HEK293 (cell line): ENCODE data around the gene CHD1L.

Experiments
- CTCF ChIA-PET: fragments of 350-600 bp; formaldehyde crosslinking; extraction: SDS; loops from one replicate; lab custom pipeline; 2021; ENCODE audit warnings: antibody characterized with exemption; lab: Yijun Ruan, JAX
- POLR2A ChIA-PET: fragments of 300-600 bp; formaldehyde crosslinking; extraction: SDS; loops from one replicate; lab custom pipeline; 2020; ENCODE audit warnings: antibody characterized with exemption, inconsistent platforms; lab: Yijun Ruan, JAX
- H3K27ac ChIP-seq: fragments of 200-500 bp; sonication (Bioruptor generic); 2 replicates; pipeline ENCODE4 v1.5.1; 2014; ENCODE audit warnings: low read depth, low read length, control low read depth, inconsistent platforms; ENCODE audit errors: extremely low read depth
- H3K36me3 ChIP-seq, 2 experiments: fragments of 200-500 bp in 1 of 2; sonication (Bioruptor generic) in 1 of 2; 1 replicate in 1 of 2; 2 replicates in 1 of 2; pipeline ENCODE4 v1.5.1; 2014 to 2017; ENCODE audit warnings: inconsistent platforms in 2 of 2, low read length in 2 of 2; ENCODE audit not compliant: control insufficient read depth in 2 of 2, insufficient read depth in 1 of 2
- H3K4me1 ChIP-seq: fragments of 200-500 bp; sonication (Bioruptor generic); 2 replicates; pipeline ENCODE4 v1.5.1; 2014; ENCODE audit warnings: mild to moderate bottlenecking, low read length, inconsistent platforms; ENCODE audit not compliant: control insufficient read depth, insufficient read depth
- H3K4me3 ChIP-seq: 2 replicates; pipeline ENCODE4 v1.5.1; 2011; ENCODE audit warnings: low read depth, mild to moderate bottlenecking, control low read depth, low read length, moderate library complexity
- H3K9me3 ChIP-seq: fragments of 200-500 bp; sonication (Bioruptor generic); 2 replicates; pipeline ENCODE4 v1.5.1; 2014; ENCODE audit warnings: low read depth, low read length, inconsistent platforms; ENCODE audit not compliant: control insufficient read depth, insufficient read depth
- GLI2 ChIP-seq: fragments of 450-650 bp; formaldehyde crosslinking; IDR thresholded peaks from 2 replicates; pipeline ENCODE4; 2017; ENCODE audit warnings: missing biosample characterization, missing genetic modification characterization, low read depth, borderline replicate concordance
- SETDB1 ChIP-seq: IDR thresholded peaks from one replicate; pipeline ENCODE4 v1.6.1; 2017; ENCODE audit warnings: mild to moderate bottlenecking, low read length, moderate library complexity, mixed read lengths; ENCODE audit not compliant: insufficient read length
- TRIM28 ChIP-seq: IDR thresholded peaks from 2 replicates; pipeline ENCODE4 v1.6.1; 2011; ENCODE audit warnings: low read length, control low read depth, borderline replicate concordance
- ZBTB20 ChIP-seq: fragments of 450-650 bp; formaldehyde crosslinking; IDR thresholded peaks from 2 replicates; pipeline ENCODE4 v1.5.1; 2016; ENCODE audit warnings: missing biosample characterization, missing genetic modification characterization
- ZFP41 ChIP-seq: fragments of 450-650 bp; formaldehyde crosslinking; IDR thresholded peaks from 2 replicates; pipeline ENCODE4 v1.5.1; 2016; ENCODE audit warnings: missing biosample characterization, missing genetic modification characterization, borderline replicate concordance
- ZNF132 ChIP-seq: fragments of 450-650 bp; formaldehyde crosslinking; IDR thresholded peaks from 2 replicates; pipeline ENCODE4 v1.5.1; 2017; ENCODE audit warnings: missing biosample characterization, missing genetic modification characterization, borderline replicate concordance
- ZNF155 ChIP-seq: fragments of 450-650 bp; formaldehyde crosslinking; IDR thresholded peaks from 2 replicates; pipeline ENCODE4 v1.5.1; 2016; ENCODE audit warnings: missing biosample characterization, missing genetic modification characterization
- ZNF223 ChIP-seq: fragments of 450-650 bp; formaldehyde crosslinking; IDR thresholded peaks from 2 replicates; pipeline ENCODE4 v1.5.1; 2016; ENCODE audit warnings: missing biosample characterization, missing genetic modification characterization
- ZNF274 ChIP-seq, 2 experiments: fragments of 200-500 bp in 1 of 2; fragments of 450-650 bp in 1 of 2; sonication (Bioruptor generic) in 1 of 2; formaldehyde crosslinking in 1 of 2; IDR thresholded peaks; 2 replicates each; pipeline versions ENCODE4 v1.5.1 to v1.6.1; 2014 to 2016; ENCODE audit warnings: borderline replicate concordance in 1 of 2, inconsistent platforms in 1 of 2, low read length in 1 of 2, missing biosample characterization in 1 of 2, missing genetic modification characterization in 1 of 2
- ZNF37A ChIP-seq: fragments of 450-650 bp; IDR thresholded peaks from 2 replicates; pipeline ENCODE4 v1.5.1; 2018; ENCODE audit warnings: missing biosample characterization, missing genetic modification characterization
- ZNF48 ChIP-seq: fragments of 450-650 bp; formaldehyde crosslinking; IDR thresholded peaks from 2 replicates; pipeline ENCODE4 v1.5.1; 2016; ENCODE audit warnings: missing biosample characterization, missing genetic modification characterization
- ZNF561 ChIP-seq: fragments of 450-650 bp; IDR thresholded peaks from 2 replicates; pipeline ENCODE4 v1.5.1; 2018; ENCODE audit warnings: missing biosample characterization, missing genetic modification characterization, borderline replicate concordance
- ZNF585B ChIP-seq: fragments of 450-650 bp; formaldehyde crosslinking; IDR thresholded peaks from 2 replicates; pipeline ENCODE4 v1.5.1; 2016; ENCODE audit warnings: missing biosample characterization, missing genetic modification characterization
- ZNF654 ChIP-seq: fragments of 450-650 bp; formaldehyde crosslinking; IDR thresholded peaks from 2 replicates; pipeline ENCODE4 v1.5.1; 2016; ENCODE audit warnings: low read depth, missing biosample characterization, missing genetic modification characterization
- TF ChIP-seq, protein P1 (sequence below): fragments of 450-650 bp; formaldehyde crosslinking; IDR thresholded peaks from 2 replicates; pipeline ENCODE4 v1.5.1; 2017; ENCODE audit warnings: missing biosample characterization, mild to moderate bottlenecking, missing genetic modification characterization, moderate library complexity
- TF ChIP-seq, protein P2 (sequence below): fragments of 450-650 bp; formaldehyde crosslinking; IDR thresholded peaks from 2 replicates; pipeline ENCODE4 v1.5.1; 2016; ENCODE audit warnings: missing biosample characterization, missing genetic modification characterization
- TF ChIP-seq, protein P3 (sequence below): fragments of 450-650 bp; formaldehyde crosslinking; IDR thresholded peaks from 2 replicates; pipeline ENCODE4 v1.5.1; 2016; ENCODE audit warnings: missing biosample characterization, missing genetic modification characterization
- TF ChIP-seq, protein P4 (sequence below): fragments of 450-650 bp; formaldehyde crosslinking; IDR thresholded peaks from 2 replicates; pipeline ENCODE4 v1.5.1; 2016; ENCODE audit warnings: missing biosample characterization, missing genetic modification characterization, borderline replicate concordance
- TF ChIP-seq, protein P5 (sequence below): sonication (generic); formaldehyde crosslinking; IDR thresholded peaks from 2 replicates; pipeline ENCODE4 v1.8.1; 2022; ENCODE audit warnings: mild to moderate bottlenecking, moderate library complexity, missing genetic modification reagents

Gene CHD1L

DNA sequence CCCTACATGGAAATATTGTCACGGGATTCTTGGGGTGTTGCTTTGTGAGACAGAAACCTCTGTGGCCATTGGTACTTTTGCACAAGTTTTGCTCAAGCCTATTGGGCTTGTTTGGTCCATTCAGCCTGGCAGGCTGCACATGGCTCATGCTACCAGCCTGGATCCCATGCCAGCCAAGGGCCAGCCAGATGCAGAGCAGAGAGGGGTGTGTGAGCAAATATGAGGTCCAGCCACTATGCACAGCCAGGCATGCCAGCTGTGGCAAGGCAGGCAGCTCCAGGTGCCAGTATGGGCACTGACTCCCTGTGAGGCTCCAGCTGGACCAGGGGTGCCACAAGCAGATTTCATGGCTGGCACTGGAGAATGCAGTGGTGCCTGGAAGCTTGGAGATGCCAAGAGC is 6.7 kb upstream of the CHD1L start:
- no peak overlapping the region for H3K4me3 ChIP-seq
- POLR2A ChIA-PET, result no interaction called here
- CTCF ChIA-PET, result no interaction called here
- H3K9me3 ChIP-seq, result no peaks in the 10 kb centered on the region
- TF ChIP-seq, protein P1, sequence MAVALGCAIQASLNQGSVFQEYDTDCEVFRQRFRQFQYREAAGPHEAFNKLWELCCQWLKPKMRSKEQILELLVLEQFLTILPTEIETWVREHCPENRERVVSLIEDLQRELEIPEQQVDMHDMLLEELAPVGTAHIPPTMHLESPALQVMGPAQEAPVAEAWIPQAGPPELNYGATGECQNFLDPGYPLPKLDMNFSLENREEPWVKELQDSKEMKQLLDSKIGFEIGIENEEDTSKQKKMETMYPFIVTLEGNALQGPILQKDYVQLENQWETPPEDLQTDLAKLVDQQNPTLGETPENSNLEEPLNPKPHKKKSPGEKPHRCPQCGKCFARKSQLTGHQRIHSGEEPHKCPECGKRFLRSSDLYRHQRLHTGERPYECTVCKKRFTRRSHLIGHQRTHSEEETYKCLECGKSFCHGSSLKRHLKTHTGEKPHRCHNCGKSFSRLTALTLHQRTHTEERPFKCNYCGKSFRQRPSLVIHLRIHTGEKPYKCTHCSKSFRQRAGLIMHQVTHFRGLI (tag by site-specific recombination), result no peak
- TF ChIP-seq ZNF585B (tag by site-specific recombination) (no peak), ZNF223 (no peak), ZNF654 (tag by site-specific recombination) (no peak), ZNF155 (tag by site-specific recombination) (no peak), ZNF132 (tag by site-specific recombination) (no peak), GLI2 (tag by site-specific recombination) (no peak), ZFP41 (tag by site-specific recombination) (no peak), ZNF561 (tag by site-specific recombination) (no peak), ZNF48 (tag by site-specific recombination) (no peak), ZNF37A (tag by site-specific recombination) (no peak)
- TF ChIP-seq, protein P2, sequence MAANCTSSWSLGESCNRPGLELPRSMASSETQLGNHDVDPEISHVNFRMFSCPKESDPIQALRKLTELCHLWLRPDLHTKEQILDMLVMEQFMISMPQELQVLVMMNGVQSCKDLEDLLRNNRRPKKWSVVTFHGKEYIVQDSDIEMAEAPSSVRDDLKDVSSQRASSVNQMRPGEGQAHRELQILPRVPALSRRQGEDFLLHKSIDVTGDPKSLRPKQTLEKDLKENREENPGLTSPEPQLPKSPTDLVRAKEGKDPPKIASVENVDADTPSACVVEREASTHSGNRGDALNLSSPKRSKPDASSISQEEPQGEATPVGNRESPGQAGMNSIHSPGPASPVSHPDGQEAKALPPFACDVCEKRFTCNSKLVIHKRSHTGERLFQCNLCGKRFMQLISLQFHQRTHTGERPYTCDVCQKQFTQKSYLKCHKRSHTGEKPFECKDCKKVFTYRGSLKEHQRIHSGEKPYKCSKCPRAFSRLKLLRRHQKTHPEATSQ (tag by site-specific recombination), result no peak
- TF ChIP-seq, protein P3, sequence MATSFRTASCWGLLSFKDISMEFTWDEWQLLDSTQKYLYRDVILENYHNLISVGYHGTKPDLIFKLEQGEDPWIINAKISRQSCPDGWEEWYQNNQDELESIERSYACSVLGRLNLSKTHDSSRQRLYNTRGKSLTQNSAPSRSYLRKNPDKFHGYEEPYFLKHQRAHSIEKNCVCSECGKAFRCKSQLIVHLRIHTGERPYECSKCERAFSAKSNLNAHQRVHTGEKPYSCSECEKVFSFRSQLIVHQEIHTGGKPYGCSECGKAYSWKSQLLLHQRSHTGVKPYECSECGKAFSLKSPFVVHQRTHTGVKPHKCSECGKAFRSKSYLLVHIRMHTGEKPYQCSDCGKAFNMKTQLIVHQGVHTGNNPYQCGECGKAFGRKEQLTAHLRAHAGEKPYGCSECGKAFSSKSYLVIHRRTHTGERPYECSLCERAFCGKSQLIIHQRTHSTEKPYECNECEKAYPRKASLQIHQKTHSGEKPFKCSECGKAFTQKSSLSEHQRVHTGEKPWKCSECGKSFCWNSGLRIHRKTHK (tag by site-specific recombination), result no peak
- TF ChIP-seq, protein P4, sequence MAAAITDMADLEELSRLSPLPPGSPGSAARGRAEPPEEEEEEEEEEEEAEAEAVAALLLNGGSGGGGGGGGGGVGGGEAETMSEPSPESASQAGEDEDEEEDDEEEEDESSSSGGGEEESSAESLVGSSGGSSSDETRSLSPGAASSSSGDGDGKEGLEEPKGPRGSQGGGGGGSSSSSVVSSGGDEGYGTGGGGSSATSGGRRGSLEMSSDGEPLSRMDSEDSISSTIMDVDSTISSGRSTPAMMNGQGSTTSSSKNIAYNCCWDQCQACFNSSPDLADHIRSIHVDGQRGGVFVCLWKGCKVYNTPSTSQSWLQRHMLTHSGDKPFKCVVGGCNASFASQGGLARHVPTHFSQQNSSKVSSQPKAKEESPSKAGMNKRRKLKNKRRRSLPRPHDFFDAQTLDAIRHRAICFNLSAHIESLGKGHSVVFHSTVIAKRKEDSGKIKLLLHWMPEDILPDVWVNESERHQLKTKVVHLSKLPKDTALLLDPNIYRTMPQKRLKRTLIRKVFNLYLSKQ (tag by site-specific recombination), result no peak
- H3K4me1 ChIP-seq, result no peaks in the 10 kb centered on the region
- no peaks in the 10 kb centered on the region for H3K36me3 ChIP-seq
- H3K27ac ChIP-seq, result no peak overlapping the region

DNA sequence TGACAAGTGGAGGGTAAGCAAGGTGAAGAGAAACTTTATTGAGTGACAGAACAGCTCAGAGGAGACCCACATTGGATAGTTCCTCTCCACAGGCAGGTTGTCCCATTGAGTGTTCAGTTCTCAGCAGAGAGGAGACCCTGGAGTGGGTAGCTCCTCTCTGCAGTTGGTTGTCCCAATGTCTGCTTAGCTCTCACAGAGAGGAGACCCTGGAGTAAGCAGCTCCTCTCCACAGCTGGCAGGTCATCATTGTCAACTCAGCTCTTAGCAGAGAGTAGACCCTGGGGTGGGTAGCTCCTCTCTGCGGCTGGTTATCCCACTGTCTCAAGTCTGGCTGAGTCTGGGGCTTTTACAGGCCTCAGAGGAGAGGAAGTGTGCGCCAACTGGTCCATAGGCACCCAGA is 6.0 kb upstream of the CHD1L start:
- TF ChIP-seq, protein P5, sequence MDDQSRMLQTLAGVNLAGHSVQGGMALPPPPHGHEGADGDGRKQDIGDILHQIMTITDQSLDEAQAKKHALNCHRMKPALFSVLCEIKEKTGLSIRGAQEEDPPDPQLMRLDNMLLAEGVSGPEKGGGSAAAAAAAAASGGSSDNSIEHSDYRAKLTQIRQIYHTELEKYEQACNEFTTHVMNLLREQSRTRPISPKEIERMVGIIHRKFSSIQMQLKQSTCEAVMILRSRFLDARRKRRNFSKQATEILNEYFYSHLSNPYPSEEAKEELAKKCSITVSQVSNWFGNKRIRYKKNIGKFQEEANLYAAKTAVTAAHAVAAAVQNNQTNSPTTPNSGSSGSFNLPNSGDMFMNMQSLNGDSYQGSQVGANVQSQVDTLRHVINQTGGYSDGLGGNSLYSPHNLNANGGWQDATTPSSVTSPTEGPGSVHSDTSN (CRISPR knock-in tag), result no peak
- peak; percentile 91 for TF ChIP-seq SETDB1
- no peak for TF ChIP-seq ZBTB20 (tag by site-specific recombination)
- peak; percentile 70; the same call in 1 of the 2 replicates for TF ChIP-seq TRIM28
- TF ChIP-seq ZNF274 (IDR thresholded peaks at IDR 0.05; ENCODE audit: low read length), result no peak
- no peak for TF ChIP-seq ZNF274 (tag by site-specific recombination; IDR thresholded peaks at IDR 0.05; ENCODE audit: borderline replicate concordance)
- H3K9me3 ChIP-seq, result no peaks in the 10 kb centered on the region
- no peaks in the 10 kb centered on the region for H3K4me1 ChIP-seq
- H3K27ac ChIP-seq, result no peak overlapping the region
- ChIA-PET CTCF (no interaction called here), POLR2A (no interaction called here)
- no peak overlapping the region for H3K4me3 ChIP-seq
- H3K36me3 ChIP-seq, result no peaks in the 10 kb centered on the region
